GM23338 (cell line): ENCODE measurements around the gene TOMM7. TPM values are rescaled to one million over a fixed set of nuclear protein-coding genes. Genes with fewer than 3 reads are reported as not detected.

Source experiments
- ATAC-seq: fragments of 200-7000 bp; cut with Tn5 transposase; 3 replicates; pipeline ENCODE4 v1.9.1; 2020
- DNase-seq: peaks from one replicate; pipeline ENCODE4 v3.0.0-alpha.2; 2015; ENCODE audit warnings: low spot score
- H2AFZ ChIP-seq: fragments of 200-600 bp; sonication (generic); 2 replicates; pipeline ENCODE4 v1.8.0; 2016; ENCODE audit warnings: antibody characterized with exemption, mild to moderate bottlenecking, moderate library complexity
- H3F3A ChIP-seq: fragments of 200-600 bp; sonication (generic); replicated peaks from 2 replicates; pipeline ENCODE4 v1.8.0; 2017; ENCODE audit warnings: antibody characterized with exemption, mixed run types, low read depth
- H3K27ac ChIP-seq: fragments of 200-600 bp; sonication (generic); 2 replicates; pipeline ENCODE4 v1.6.1; 2016; ENCODE audit warnings: low read depth
- H3K27me3 ChIP-seq: fragments of 200-600 bp; sonication (generic); 2 replicates; pipeline ENCODE4 v1.8.0; 2016; ENCODE audit warnings: mild to moderate bottlenecking, mixed run types, moderate library complexity; ENCODE audit not compliant: insufficient read depth
- H3K36me3 ChIP-seq: fragments of 200-600 bp; sonication (generic); 2 replicates; pipeline ENCODE4 v1.8.0; 2016; ENCODE audit warnings: mild to moderate bottlenecking; ENCODE audit not compliant: insufficient read depth
- H3K4me1 ChIP-seq: fragments of 200-600 bp; sonication (generic); 2 replicates; pipeline ENCODE4 v1.8.0; 2016; ENCODE audit warnings: mild to moderate bottlenecking, moderate library complexity; ENCODE audit not compliant: insufficient read depth
- H3K4me2 ChIP-seq: fragments of 200-600 bp; sonication (generic); 2 replicates; pipeline ENCODE4 v1.7.1; 2017; ENCODE audit warnings: mixed run types
- H3K4me3 ChIP-seq: fragments of 200-600 bp; sonication (generic); 2 replicates; pipeline ENCODE4 v1.6.1; 2016; ENCODE audit warnings: mixed run types
- H3K79me2 ChIP-seq: fragments of 200-600 bp; sonication (generic); replicated peaks from 2 replicates; pipeline ENCODE4 v1.8.0; 2017; ENCODE audit warnings: mild to moderate bottlenecking; ENCODE audit not compliant: insufficient read depth
- H3K9me2 ChIP-seq: fragments of 200-600 bp; sonication (generic); 2 replicates; pipeline ENCODE4 v1.8.0; 2017; ENCODE audit not compliant: insufficient read depth
- H4K20me1 ChIP-seq: fragments of 200-600 bp; sonication (generic); replicated peaks from 2 replicates; pipeline ENCODE4 v1.8.0; 2017; ENCODE audit warnings: mild to moderate bottlenecking; ENCODE audit not compliant: insufficient read depth
- H3K27ac Mint-ChIP-seq: 2 replicates; pipeline ENCODE4 v1.8.0; 2020; ENCODE audit warnings: inconsistent platforms, mild to moderate bottlenecking, moderate library complexity, mixed read lengths
- H3K27me3 Mint-ChIP-seq: 3 replicates; pipeline ENCODE4 v1.8.0; 2022; ENCODE audit warnings: low read depth, mild to moderate bottlenecking, moderate library complexity, mixed read lengths, inconsistent platforms; ENCODE audit not compliant: insufficient read depth, poor library complexity
- H3K36me3 Mint-ChIP-seq: 3 replicates; pipeline ENCODE4 v1.8.0; 2021; ENCODE audit warnings: low read depth, mild to moderate bottlenecking, inconsistent platforms, moderate library complexity, mixed read lengths
- H3K4me1 Mint-ChIP-seq: 3 replicates; pipeline ENCODE4 v1.8.0; 2020; ENCODE audit warnings: mild to moderate bottlenecking, inconsistent platforms, mixed read lengths
- H3K4me3 Mint-ChIP-seq: 3 replicates; pipeline ENCODE4 v1.8.0; 2021; ENCODE audit warnings: moderate library complexity, mild to moderate bottlenecking, inconsistent platforms, mixed read lengths
- H3K9me3 Mint-ChIP-seq: 3 replicates; pipeline ENCODE4 v1.8.0; 2020; ENCODE audit warnings: moderate library complexity, mild to moderate bottlenecking, inconsistent platforms, mixed read lengths
- EZH2 ChIP-seq: fragments of 200-600 bp; sonication (generic); IDR thresholded peaks from one replicate; pipeline ENCODE4 v1.8.0; 2017; ENCODE audit warnings: antibody characterized with exemption, mild to moderate bottlenecking, low read depth; ENCODE audit not compliant: unreplicated experiment
- EZH2phosphoT487 ChIP-seq: fragments of 200-600 bp; sonication (generic); IDR thresholded peaks from one replicate; pipeline ENCODE4 v1.8.1; 2018; ENCODE audit warnings: antibody characterized with exemption; ENCODE audit not compliant: unreplicated experiment
- JUNB ChIP-seq: IDR thresholded peaks from one replicate; pipeline ENCODE4 v1.6.1; 2016; ENCODE audit warnings: antibody characterized with exemption; ENCODE audit not compliant: unreplicated experiment
- NANOG ChIP-seq: IDR thresholded peaks from 2 replicates; pipeline ENCODE4 v1.6.1; 2016; ENCODE audit warnings: antibody characterized with exemption, borderline replicate concordance
- POLR2AphosphoS5 ChIP-seq: IDR thresholded peaks from 2 replicates; pipeline ENCODE4 v1.6.1; 2016; ENCODE audit warnings: antibody characterized with exemption, low read depth
- ZNF114 ChIP-seq: fragments of 250-450 bp; sonication (Bioruptor Pico); IDR thresholded peaks from 2 replicates; pipeline ENCODE4 v1.5.0; 2020; ENCODE audit warnings: mild to moderate bottlenecking, moderate library complexity
- ZNF331 ChIP-seq: fragments of 250-450 bp; sonication (Bioruptor Pico); IDR thresholded peaks from 2 replicates; pipeline ENCODE4 v1.5.0; 2020; ENCODE audit warnings: low read depth, mild to moderate bottlenecking, moderate library complexity
- polyA plus RNA-seq: library from polyadenylated mRNA; unstranded; fragments of >200 nt; fragmentation: Nextera tagmentation; extraction: Ambion mirVana; gene quantifications from 2 replicates; pipeline ENCODE4 v1.2.1, GENCODE V29; 2016
- total RNA-seq: library from RNA; depleted of rRNA; stranded (reverse); fragments of >200 nt; shearing (Covaris generic); gene quantifications from 2 replicates; pipeline ENCODE4 v1.2.3, GENCODE V29; 2014
- TF ChIP-seq, protein P1 (sequence below), 2 experiments: fragments of 200-600 bp in 1 of 2; sonication (generic) in 1 of 2; conservative IDR thresholded peaks; 2 replicates each; pipeline versions ENCODE4 v1.5.1 to v1.6.1; 2016 to 2017; ENCODE audit warnings: antibody characterized with exemption in 2 of 2, low read depth in 2 of 2, mild to moderate bottlenecking in 2 of 2, moderate library complexity in 1 of 2
- TF ChIP-seq, protein P2 (sequence below): IDR thresholded peaks from 2 replicates; pipeline ENCODE4 v1.6.1; 2016; ENCODE audit warnings: antibody characterized with exemption

TOMM7 gene
- total and polyA plus RNA-seq, 2 experiments from 2014 or later: 164 to 920 TPM

DNA sequence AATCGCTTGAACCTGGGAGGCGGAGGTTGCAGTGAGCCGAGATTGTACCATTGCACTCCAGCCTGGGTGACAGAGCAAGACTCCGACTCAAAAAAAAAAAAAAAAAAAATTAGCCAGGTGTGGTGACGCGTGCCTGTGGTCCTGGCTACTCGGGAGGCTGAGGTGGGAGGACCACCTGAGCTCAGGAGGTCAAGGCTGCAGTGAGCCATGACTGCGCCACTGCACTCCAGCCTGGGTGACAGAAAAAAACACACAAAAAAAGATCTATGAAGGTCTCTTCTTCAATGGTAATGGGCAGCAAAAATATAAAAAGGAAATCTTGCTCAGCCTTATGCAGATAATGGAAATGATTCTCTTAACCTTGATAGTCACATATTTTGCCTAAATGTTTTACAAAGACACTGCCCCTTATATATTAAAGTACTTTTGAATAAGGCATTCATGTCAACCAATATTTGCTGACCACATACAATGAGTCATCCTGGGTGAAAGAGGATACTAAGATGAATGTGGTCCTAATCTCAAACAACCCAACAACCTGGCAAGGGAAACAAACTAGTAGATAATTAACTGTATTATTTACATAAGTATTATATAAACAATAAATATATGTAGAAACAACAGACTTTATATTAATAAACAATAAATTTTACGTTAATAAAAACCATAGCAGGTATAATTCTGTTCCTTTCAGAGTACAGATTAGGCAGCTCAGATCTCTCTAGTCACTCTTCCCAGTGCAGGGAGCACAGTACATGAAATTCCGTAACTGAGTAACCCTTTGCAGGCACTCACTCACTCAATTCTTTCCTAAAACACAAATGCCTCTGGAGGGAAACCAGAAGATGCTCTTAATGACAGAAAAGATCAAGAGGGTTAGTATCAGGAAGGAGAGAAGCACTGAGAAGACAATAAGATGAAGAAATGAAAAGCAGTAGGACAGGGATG is 8.1 kb downstream of the TOMM7 start:
- Histone ChIP-seq H3K4me1 (peaks cover 48% of the 10 kb centered on the region), H3K36me3 (peaks cover 19% of the 10 kb centered on the region; the same call in 1 of the 2 replicates), H3F3A (peaks cover 14% of the 10 kb centered on the region; the same call in 1 of the 2 replicates), H4K20me1 (no peaks in the 10 kb centered on the region), H3K27me3 (no peaks in the 10 kb centered on the region), H3K9me2 (no peaks in the 10 kb centered on the region), H3K27ac (peak overlapping the region; percentile 99; the same call in 1 of the 2 replicates), H3K4me2 (no peak overlapping the region), H2AFZ (no peak overlapping the region), H3K4me3 (no peak overlapping the region), H3K79me2 (peaks cover 55% of the 10 kb centered on the region)
- Mint-ChIP-seq H3K4me3 (no peak overlapping the region), H3K36me3 (peaks cover 71% of the 10 kb centered on the region), H3K9me3 (no peaks in the 10 kb centered on the region), H3K4me1 (peaks cover 44% of the 10 kb centered on the region), H3K27me3 (peaks cover 4% of the 10 kb centered on the region), H3K27ac (no peak overlapping the region; the same call in 1 of the 2 replicates)
- TF ChIP-seq NANOG: no peak
- TF ChIP-seq, protein P1, sequence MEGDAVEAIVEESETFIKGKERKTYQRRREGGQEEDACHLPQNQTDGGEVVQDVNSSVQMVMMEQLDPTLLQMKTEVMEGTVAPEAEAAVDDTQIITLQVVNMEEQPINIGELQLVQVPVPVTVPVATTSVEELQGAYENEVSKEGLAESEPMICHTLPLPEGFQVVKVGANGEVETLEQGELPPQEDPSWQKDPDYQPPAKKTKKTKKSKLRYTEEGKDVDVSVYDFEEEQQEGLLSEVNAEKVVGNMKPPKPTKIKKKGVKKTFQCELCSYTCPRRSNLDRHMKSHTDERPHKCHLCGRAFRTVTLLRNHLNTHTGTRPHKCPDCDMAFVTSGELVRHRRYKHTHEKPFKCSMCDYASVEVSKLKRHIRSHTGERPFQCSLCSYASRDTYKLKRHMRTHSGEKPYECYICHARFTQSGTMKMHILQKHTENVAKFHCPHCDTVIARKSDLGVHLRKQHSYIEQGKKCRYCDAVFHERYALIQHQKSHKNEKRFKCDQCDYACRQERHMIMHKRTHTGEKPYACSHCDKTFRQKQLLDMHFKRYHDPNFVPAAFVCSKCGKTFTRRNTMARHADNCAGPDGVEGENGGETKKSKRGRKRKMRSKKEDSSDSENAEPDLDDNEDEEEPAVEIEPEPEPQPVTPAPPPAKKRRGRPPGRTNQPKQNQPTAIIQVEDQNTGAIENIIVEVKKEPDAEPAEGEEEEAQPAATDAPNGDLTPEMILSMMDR (conservative IDR thresholded peaks at IDR 0.05; ENCODE audit: low read depth in 2 of 2): no peak
- TF ChIP-seq ZNF114 (CRISPR knock-in tag): no peak
- DNase-seq (no peak), ATAC-seq (no peak)

DNA sequence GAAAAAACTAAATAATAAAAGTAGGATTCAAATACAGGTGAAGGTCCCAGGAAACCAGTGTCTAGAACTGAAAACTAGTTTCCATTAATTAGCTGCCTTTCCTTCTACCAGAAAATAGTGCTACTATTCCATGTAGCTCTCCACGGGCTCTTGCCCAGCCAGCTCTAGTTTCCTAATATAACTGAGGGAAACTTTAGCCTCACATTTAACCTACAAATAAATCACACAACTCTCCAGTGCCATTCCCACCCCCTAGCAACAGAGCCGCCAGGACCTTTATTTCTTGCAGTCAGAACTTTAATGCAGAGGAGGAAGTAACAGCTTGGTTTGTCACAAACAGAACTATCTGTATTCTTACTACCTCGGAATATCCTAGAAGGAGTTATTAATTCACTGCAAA is 10.3 kb downstream of the TOMM7 start:
- no peak for DNase-seq
- Histone ChIP-seq H3K4me3 (no peak overlapping the region), H2AFZ (no peak overlapping the region), H3K36me3 (peaks cover 12% of the 10 kb centered on the region; the same call in 1 of the 2 replicates), H3F3A (peaks cover 14% of the 10 kb centered on the region; the same call in 1 of the 2 replicates), H3K27me3 (no peaks in the 10 kb centered on the region), H4K20me1 (no peaks in the 10 kb centered on the region), H3K4me2 (no peak overlapping the region; the same call in 1 of the 2 replicates), H3K27ac (peak overlapping the region; percentile 99), H3K4me1 (peaks cover 49% of the 10 kb centered on the region), H3K9me2 (no peaks in the 10 kb centered on the region), H3K79me2 (peaks cover 33% of the 10 kb centered on the region)
- H3K9me3 Mint-ChIP-seq: no peaks in the 10 kb centered on the region
- H3K27me3 Mint-ChIP-seq: peaks cover 6% of the 10 kb centered on the region
- ATAC-seq: no peak
- peaks cover 56% of the 10 kb centered on the region for H3K4me1 Mint-ChIP-seq
- H3K27ac Mint-ChIP-seq: peak overlapping the region; percentile 92
- peaks cover 64% of the 10 kb centered on the region for H3K36me3 Mint-ChIP-seq
- no peak for TF ChIP-seq JUNB
- no peak for TF ChIP-seq ZNF331 (CRISPR knock-in tag)
- TF ChIP-seq, protein P2, sequence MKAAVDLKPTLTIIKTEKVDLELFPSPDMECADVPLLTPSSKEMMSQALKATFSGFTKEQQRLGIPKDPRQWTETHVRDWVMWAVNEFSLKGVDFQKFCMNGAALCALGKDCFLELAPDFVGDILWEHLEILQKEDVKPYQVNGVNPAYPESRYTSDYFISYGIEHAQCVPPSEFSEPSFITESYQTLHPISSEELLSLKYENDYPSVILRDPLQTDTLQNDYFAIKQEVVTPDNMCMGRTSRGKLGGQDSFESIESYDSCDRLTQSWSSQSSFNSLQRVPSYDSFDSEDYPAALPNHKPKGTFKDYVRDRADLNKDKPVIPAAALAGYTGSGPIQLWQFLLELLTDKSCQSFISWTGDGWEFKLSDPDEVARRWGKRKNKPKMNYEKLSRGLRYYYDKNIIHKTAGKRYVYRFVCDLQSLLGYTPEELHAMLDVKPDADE: no peak
- no peak for TF ChIP-seq POLR2AphosphoS5
- no peak for TF ChIP-seq EZH2
- no peak for TF ChIP-seq ZNF114 (CRISPR knock-in tag)
- no peak for TF ChIP-seq EZH2phosphoT487
- no peak overlapping the region for H3K4me3 Mint-ChIP-seq
